ENCODE measurements around the gene MAP3K13. TPM values are rescaled to one million over a fixed set of nuclear protein-coding genes. Genes with fewer than 3 reads are reported as not detected.
"Not testable (repeated sequence)": the region's sequence is repeated elsewhere in the genome, so short reads cannot be mapped to it uniquely, and the experiment has no call there.

MAP3K13 gene
- polyA plus RNA-seq, 4 donors, result 38.9 to 54.2 (median 49.2) TPM

GRCh38 chr3:185341616-185342458, 21.1 kb upstream of the MAP3K13 start:
- DNase-seq (ENCODE audit: low read depth in 4 of 4, low spot score in 3 of 4), result no peak

- no peak for DNase-seq (ENCODE audit: low read depth in 4 of 4, low spot score in 3 of 4)
Observed at GRCh38 chr3:185342459-185343174, 20.3 kb upstream of the MAP3K13 start.

- no peak for DNase-seq (ENCODE audit: low read depth in 4 of 4, low spot score in 3 of 4)
Observed at GRCh38 chr3:185347399-185347798, 15.5 kb upstream of the MAP3K13 start.

- DNase-seq (ENCODE audit: low read depth in 4 of 4, low spot score in 3 of 4), result no peak
Observed at GRCh38 chr3:185350841-185351240, 12.1 kb upstream of the MAP3K13 start.

GRCh38 chr3:185351396-185351795, 11.5 kb upstream of the MAP3K13 start:
- no peak for DNase-seq (ENCODE audit: low read depth in 4 of 4, low spot score in 3 of 4)

GRCh38 chr3:185353225-185353624, 9.7 kb upstream of the MAP3K13 start:
- DNase-seq (ENCODE audit: low read depth in 4 of 4, low spot score in 3 of 4), result no peak

- peak in 1 of 4 donors; percentile 40 for DNase-seq (ENCODE audit: low read depth in 4 of 4, low spot score in 3 of 4)
Observed at GRCh38 chr3:185353823-185354614, 8.9 kb upstream of the MAP3K13 start.

GRCh38 chr3:185356499-185356898, 6.4 kb upstream of the MAP3K13 start:
- DNase-seq (ENCODE audit: low read depth in 4 of 4, low spot score in 3 of 4), result no peak

- no peak for DNase-seq (ENCODE audit: low read depth in 4 of 4, low spot score in 3 of 4)
Observed at GRCh38 chr3:185361920-185362319, 1.0 kb upstream of the MAP3K13 start.

- DNase-seq (ENCODE audit: low read depth in 4 of 4, low spot score in 3 of 4), result no peak
Observed at GRCh38 chr3:185363662-185364203, 797 bp downstream of the MAP3K13 start.

GRCh38 chr3:185365291-185366073, 2.5 kb downstream of the MAP3K13 start:
- no peak for DNase-seq (ENCODE audit: low read depth in 4 of 4, low spot score in 3 of 4)

- no peak for DNase-seq (ENCODE audit: low read depth in 4 of 4, low spot score in 3 of 4)
Observed at GRCh38 chr3:185366074-185366335, 3.1 kb downstream of the MAP3K13 start.

GRCh38 chr3:185366913-185367312, 4.0 kb downstream of the MAP3K13 start:
- no peak for DNase-seq (ENCODE audit: low read depth in 4 of 4, low spot score in 3 of 4)

GRCh38 chr3:185370349-185370748, 7.4 kb downstream of the MAP3K13 start:
- not testable (repeated sequence) for DNase-seq (ENCODE audit: low read depth in 4 of 4, low spot score in 3 of 4)

GRCh38 chr3:185371306-185372074, 8.6 kb downstream of the MAP3K13 start:
- no peak for DNase-seq (ENCODE audit: low read depth in 4 of 4, low spot score in 3 of 4)

- DNase-seq (ENCODE audit: low read depth in 4 of 4, low spot score in 3 of 4), result no peak
Observed at GRCh38 chr3:185381320-185382058, 18.6 kb downstream of the MAP3K13 start.

GRCh38 chr3:185382154-185382553, 19.2 kb downstream of the MAP3K13 start:
- DNase-seq (ENCODE audit: low read depth in 4 of 4, low spot score in 3 of 4), result no peak

GRCh38 chr3:185386515-185386914, 23.6 kb downstream of the MAP3K13 start:
- DNase-seq (ENCODE audit: low read depth in 4 of 4, low spot score in 3 of 4), result not testable (repeated sequence)

GRCh38 chr3:185387646-185388045, 24.7 kb downstream of the MAP3K13 start:
- no peak for DNase-seq (ENCODE audit: low read depth in 4 of 4, low spot score in 3 of 4)

Measured in left renal pelvis (tissue), 4 donors.